Mammary epithelial cell (primary cell): ENCODE measurements around the gene DTNBP1.

Experiments
- EZH2 ChIP-seq: IDR thresholded peaks from 2 replicates; pipeline ENCODE4 v1.6.1; 2012; ENCODE audit warnings: low read length, inconsistent platforms, borderline replicate concordance
- TF ChIP-seq, protein P1 (sequence below), 2 donors: IDR thresholded peaks in 1 of 2; conservative IDR thresholded peaks in 1 of 2; 2 replicates each; pipeline ENCODE4 v1.5.1; 2011 to 2012; ENCODE audit warnings: inconsistent platforms in 2 of 2, low read length in 2 of 2, mild to moderate bottlenecking in 2 of 2, control low read depth in 1 of 2, low read depth in 1 of 2; ENCODE audit not compliant: insufficient read depth in 1 of 2; ENCODE audit errors: extremely low read depth in 1 of 2

DNA sequence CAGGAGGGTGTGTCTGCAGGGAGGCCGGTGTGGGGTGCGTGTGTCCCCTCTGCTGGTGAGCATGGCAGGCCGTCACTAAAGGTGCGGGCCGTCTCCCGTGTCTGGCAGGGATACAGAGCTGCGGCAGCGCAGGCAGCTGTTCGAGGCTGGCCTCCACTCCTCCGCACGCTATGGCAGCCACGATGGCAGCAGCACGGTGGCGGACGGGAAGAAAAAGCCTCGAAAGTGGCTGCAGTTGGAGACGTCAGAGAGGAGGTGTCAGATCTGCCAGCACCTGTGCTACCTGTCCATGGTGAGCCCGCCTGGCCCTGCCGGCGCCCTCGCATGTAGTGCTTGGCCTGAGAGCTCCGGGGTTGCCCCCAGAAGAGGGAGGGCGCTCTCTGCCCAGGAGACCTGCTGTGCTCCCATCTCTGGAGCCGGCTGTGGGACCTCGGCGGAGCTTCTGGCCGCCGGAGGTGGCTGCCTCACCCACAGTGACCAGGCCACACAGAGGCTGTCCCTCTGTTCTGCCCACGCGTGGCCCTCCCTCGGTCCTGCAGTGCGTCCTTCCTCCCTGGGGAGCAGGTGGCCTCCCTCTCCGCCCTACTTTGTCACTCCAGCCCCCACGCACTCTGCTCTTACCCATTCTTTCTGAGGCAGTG lies 149.6 kb downstream of the DTNBP1 start:
- TF ChIP-seq, protein P1, sequence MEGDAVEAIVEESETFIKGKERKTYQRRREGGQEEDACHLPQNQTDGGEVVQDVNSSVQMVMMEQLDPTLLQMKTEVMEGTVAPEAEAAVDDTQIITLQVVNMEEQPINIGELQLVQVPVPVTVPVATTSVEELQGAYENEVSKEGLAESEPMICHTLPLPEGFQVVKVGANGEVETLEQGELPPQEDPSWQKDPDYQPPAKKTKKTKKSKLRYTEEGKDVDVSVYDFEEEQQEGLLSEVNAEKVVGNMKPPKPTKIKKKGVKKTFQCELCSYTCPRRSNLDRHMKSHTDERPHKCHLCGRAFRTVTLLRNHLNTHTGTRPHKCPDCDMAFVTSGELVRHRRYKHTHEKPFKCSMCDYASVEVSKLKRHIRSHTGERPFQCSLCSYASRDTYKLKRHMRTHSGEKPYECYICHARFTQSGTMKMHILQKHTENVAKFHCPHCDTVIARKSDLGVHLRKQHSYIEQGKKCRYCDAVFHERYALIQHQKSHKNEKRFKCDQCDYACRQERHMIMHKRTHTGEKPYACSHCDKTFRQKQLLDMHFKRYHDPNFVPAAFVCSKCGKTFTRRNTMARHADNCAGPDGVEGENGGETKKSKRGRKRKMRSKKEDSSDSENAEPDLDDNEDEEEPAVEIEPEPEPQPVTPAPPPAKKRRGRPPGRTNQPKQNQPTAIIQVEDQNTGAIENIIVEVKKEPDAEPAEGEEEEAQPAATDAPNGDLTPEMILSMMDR (conservative IDR thresholded peaks at IDR 0.05 in 1 of 2, IDR thresholded peaks at IDR 0.05 in 1 of 2; ENCODE audit: extremely low read depth in 1 of 2, insufficient read depth in 1 of 2, low read depth in 1 of 2, low read length in 2 of 2) = no peak
- TF ChIP-seq EZH2 = no peak
